ENCODE measurements around the gene TLE3.

TLE3 gene

GRCh38 chr15:69999392-70000085 lies 98.2 kb downstream of the TLE3 start:
- DNase-seq = no peak

GRCh38 chr15:69998541-69999391 lies 99.0 kb downstream of the TLE3 start:
- no peak for DNase-seq

GRCh38 chr15:69997813-69998212 lies 99.9 kb downstream of the TLE3 start:
- peak; percentile 73 for DNase-seq
